IMR-90 (cell line): Measurements from ENCODE around the gene ERMAP. TPM values are rescaled to one million over a fixed set of nuclear protein-coding genes. Genes with fewer than 3 reads are reported as not detected.

ENCODE experiments used
- ATAC-seq: fragments of 200-7000 bp; cut with Tn5 transposase; 2 replicates; pipeline ENCODE4 v1.9.1; 2020; ENCODE audit warnings: low read depth, mild to moderate bottlenecking, moderate library complexity
- BruUV-seq: library from RNA; stranded (reverse); fragments of 400-500 nt; replicated peaks from 2 replicates; lab custom pipeline; 2021; lab: Mats Ljungman, UMichigan
- CTCF ChIA-PET: fragments of 300-600 bp; formaldehyde crosslinking; extraction: SDS; loops from one replicate; lab custom pipeline; 2021; ENCODE audit warnings: antibody characterized with exemption; lab: Yijun Ruan, JAX
- POLR2A ChIA-PET: fragments of 300-600 bp; sonication (Branson Sonifier 250); formaldehyde crosslinking; loops from one replicate; lab custom pipeline; 2022; ENCODE audit warnings: antibody characterized with exemption; ENCODE audit not compliant: unreplicated experiment; lab: Charles Lee
- DNase-seq: peaks from one replicate; pipeline ENCODE4 v3.0.0; 2013
- H2AFZ ChIP-seq: replicated peaks from 2 replicates; pipeline ENCODE3; 2013; ENCODE audit warnings: low read length, mild to moderate bottlenecking; ENCODE audit not compliant: poor library complexity
- H2AK5ac ChIP-seq: 2 replicates; pipeline ENCODE4 v1.6.1; 2013; ENCODE audit warnings: low read depth, low read length, inconsistent platforms
- H2AK9ac ChIP-seq: replicated peaks from 2 replicates; pipeline ENCODE3; 2013; ENCODE audit warnings: mild to moderate bottlenecking, low read depth, low read length, moderate library complexity; ENCODE audit not compliant: poor library complexity
- H2BK120ac ChIP-seq: 2 replicates; pipeline ENCODE4 v1.6.1; 2013; ENCODE audit warnings: low read depth, low read length, inconsistent platforms
- H2BK15ac ChIP-seq: 3 replicates; pipeline ENCODE4 v1.6.1; 2013; ENCODE audit warnings: low read depth, low read length, inconsistent platforms
- H2BK20ac ChIP-seq: 2 replicates; pipeline ENCODE4 v1.6.1; 2013; ENCODE audit warnings: low read depth, mild to moderate bottlenecking, inconsistent platforms, low read length, moderate library complexity
- H2BK5ac ChIP-seq: 2 replicates; pipeline ENCODE4 v1.6.1; 2013; ENCODE audit warnings: mild to moderate bottlenecking, low read depth, low read length, inconsistent platforms; ENCODE audit not compliant: poor library complexity, severe bottlenecking
- H3K14ac ChIP-seq: replicated peaks from 2 replicates; pipeline ENCODE4 v1.6.1; 2013; ENCODE audit warnings: low read depth, low read length, inconsistent platforms
- H3K18ac ChIP-seq: 2 replicates; pipeline ENCODE4 v1.6.1; 2013; ENCODE audit warnings: low read depth, low read length, control low read depth
- H3K23ac ChIP-seq: 2 replicates; pipeline ENCODE4 v1.6.1; 2013; ENCODE audit warnings: low read depth, low read length, inconsistent platforms
- H3K27ac ChIP-seq: 2 replicates; pipeline ENCODE4 v1.5.1; 2013; ENCODE audit warnings: mild to moderate bottlenecking, control low read depth, low read length; ENCODE audit not compliant: insufficient read depth
- H3K27me3 ChIP-seq: 2 replicates; pipeline ENCODE4 v1.6.1; 2013; ENCODE audit warnings: low read length; ENCODE audit not compliant: control insufficient read depth, insufficient read depth
- H3K36me3 ChIP-seq: 2 replicates; pipeline ENCODE4 v1.6.1; 2013; ENCODE audit warnings: low read length, mixed read lengths; ENCODE audit not compliant: control insufficient read depth, insufficient read depth
- H3K4ac ChIP-seq: 2 replicates; pipeline ENCODE4 v1.6.1; 2013; ENCODE audit warnings: low read depth, low read length, inconsistent platforms
- H3K4me1 ChIP-seq: 2 replicates; pipeline ENCODE4 v1.6.1; 2013; ENCODE audit warnings: low read length, mixed read lengths; ENCODE audit not compliant: control insufficient read depth, insufficient read depth
- H3K4me2 ChIP-seq: 2 replicates; pipeline ENCODE4 v1.6.1; 2013; ENCODE audit warnings: low read depth, mild to moderate bottlenecking, control low read depth, low read length, moderate library complexity
- H3K4me3 ChIP-seq: 2 replicates; pipeline ENCODE4 v1.5.1; 2013; ENCODE audit warnings: low read depth, mild to moderate bottlenecking, control low read depth, low read length, moderate library complexity; ENCODE audit not compliant: insufficient read depth
- H3K56ac ChIP-seq: 2 replicates; pipeline ENCODE4 v1.6.1; 2013; ENCODE audit warnings: low read length, inconsistent platforms; ENCODE audit not compliant: insufficient read depth; ENCODE audit errors: extremely low read depth
- H3K79me1 ChIP-seq, 2 experiments: 2 replicates each; pipeline ENCODE4 v1.6.1; 2013; ENCODE audit warnings: low read length in 2 of 2, inconsistent platforms in 1 of 2, low read depth in 1 of 2
- H3K9ac ChIP-seq: 2 replicates; pipeline ENCODE4 v1.6.1; 2013; ENCODE audit warnings: low read depth, low read length, control low read depth
- H3K9me1 ChIP-seq: 2 replicates; pipeline ENCODE4 v1.6.1; 2013; ENCODE audit warnings: low read length, inconsistent platforms; ENCODE audit not compliant: insufficient read depth
- H3K9me3 ChIP-seq: 2 replicates; pipeline ENCODE4 v1.6.1; 2013; ENCODE audit warnings: low read length; ENCODE audit not compliant: control insufficient read depth, insufficient read depth
- H4K20me1 ChIP-seq: 2 replicates; pipeline ENCODE4 v1.6.1; 2013; ENCODE audit warnings: low read length, inconsistent platforms; ENCODE audit not compliant: insufficient read depth
- H4K5ac ChIP-seq: 2 replicates; pipeline ENCODE4 v1.6.1; 2013; ENCODE audit warnings: mild to moderate bottlenecking, low read depth, low read length, control low read depth
- H4K8ac ChIP-seq, 2 experiments: 2 replicates each; pipeline ENCODE4 v1.6.1; 2013; ENCODE audit warnings: low read depth in 2 of 2, low read length in 2 of 2, control low read depth in 1 of 2, inconsistent platforms in 1 of 2
- H4K91ac ChIP-seq: 2 replicates; pipeline ENCODE4 v1.6.1; 2013; ENCODE audit warnings: low read depth, low read length, inconsistent platforms; ENCODE audit not compliant: insufficient read depth
- BHLHE40 ChIP-seq: fragments of 150-350 bp; IDR thresholded peaks from 2 replicates; pipeline ENCODE4 v1.6.1; 2016; ENCODE audit warnings: mild to moderate bottlenecking, low read depth, low read length
- CEBPB ChIP-seq: IDR thresholded peaks from 2 replicates; pipeline ENCODE4 v1.6.1; 2012; ENCODE audit warnings: low read depth, low read length, improper control_type of control experiment
- ELK1 ChIP-seq: fragments of 150-350 bp; IDR thresholded peaks from 2 replicates; pipeline ENCODE4 v1.6.1; 2016; ENCODE audit warnings: low read depth, mild to moderate bottlenecking, low read length, moderate library complexity, borderline replicate concordance
- FOS ChIP-seq: fragments of 150-350 bp; IDR thresholded peaks from 2 replicates; pipeline ENCODE4 v1.6.1; 2016; ENCODE audit warnings: low read depth, low read length
- MAFK ChIP-seq: IDR thresholded peaks from 2 replicates; pipeline ENCODE4 v1.6.1; 2012; ENCODE audit warnings: low read depth, low read length, improper control_type of control experiment
- MAZ ChIP-seq: IDR thresholded peaks from 2 replicates; pipeline ENCODE4 v1.6.1; 2012; ENCODE audit warnings: low read depth, mild to moderate bottlenecking, low read length, improper control_type of control experiment, moderate library complexity, borderline replicate concordance
- MXI1 ChIP-seq: IDR thresholded peaks from 2 replicates; pipeline ENCODE4 v1.6.1; 2012; ENCODE audit warnings: low read depth, mild to moderate bottlenecking, low read length, moderate library complexity, borderline replicate concordance
- NFE2L2 ChIP-seq: fragments of 150-350 bp; IDR thresholded peaks from 2 replicates; pipeline ENCODE4 v1.6.1; 2016; ENCODE audit warnings: low read depth, mild to moderate bottlenecking, low read length
- RAD21 ChIP-seq: IDR thresholded peaks from 2 replicates; pipeline ENCODE4 v1.6.1; 2012; ENCODE audit warnings: low read length, improper control_type of control experiment
- USF2 ChIP-seq: fragments of 150-350 bp; IDR thresholded peaks from 2 replicates; pipeline ENCODE4 v1.6.1; 2017; ENCODE audit warnings: mild to moderate bottlenecking, antibody characterized with exemption, low read length, low read depth
- WGBS, 2 experiments: methylation state at CpG; one replicate each; pipeline versions ENCODE4 v1.1.5 to v1.1.7; 2013; ENCODE audit warnings: missing lambda C conversion rate in 2 of 2; ENCODE audit not compliant: insufficient read length in 1 of 2; ENCODE audit errors: extremely low coverage in 2 of 2; 5-methylcytosine and 5-hydroxymethylcytosine counted together
- dilution Hi-C: fragments of 300-500 bp; cut with HindIII; formaldehyde crosslinking; loops from one replicate; pipeline ENCODE4 v1.14.3; 2018; ENCODE audit warnings: low sequenced_read_pairs; ENCODE audit not compliant: unreplicated experiment
- in situ Hi-C: fragments of 300-500 bp; cut with MboI; formaldehyde crosslinking; loops from 3 replicates; pipeline ENCODE4 v1.14.3; 2019; ENCODE audit warnings: low sequenced_read_pairs, inconsistent platforms, mixed read lengths
- intact Hi-C: fragments of 100-400 bp; cut with micrococcal nuclease; formaldehyde crosslinking; loops from 2 replicates; pipeline ENCODE4 v1.10.0; 2022
- polyA plus RNA-seq, 3 experiments: library from polyadenylated mRNA; depleted of rRNA; stranded (reverse); fragments of >200 nt; gene quantifications; 2 replicates each; pipeline ENCODE4 v1.2.3, GENCODE V29; 2012; ENCODE audit warnings: low replicate concordance in 1 of 3
- total RNA-seq: library from RNA; depleted of rRNA; stranded (reverse); fragments of >200 nt; gene quantifications from 2 replicates; pipeline ENCODE4 v1.2.3, GENCODE V29; 2012
- TF ChIP-seq, protein P1 (sequence below): conservative IDR thresholded peaks from 2 replicates; pipeline ENCODE4 v1.5.1; 2012; ENCODE audit warnings: mild to moderate bottlenecking, low read depth, low read length, improper control_type of control experiment

ERMAP gene
- total and polyA plus RNA-seq, 2 of the 4 experiments (the other 2 are of a cell fraction), result 5.0 to 7.2 TPM

- no peaks in the 10 kb centered on the region for H4K20me1 ChIP-seq
- no peak overlapping the region for H3K18ac ChIP-seq
- H2BK120ac ChIP-seq, result no peak overlapping the region
- no peak overlapping the region for H2BK15ac ChIP-seq
- H2AFZ ChIP-seq, result no peak overlapping the region
- no peak overlapping the region for H4K91ac ChIP-seq
- in situ Hi-C loops (no loop called here), intact Hi-C loops (loop anchor here (10.0 kb wide), 1 partner anchor 157 kb away; the partner anchor contains the start of gene YBX1), dilution Hi-C loops (no loop called here)
- no peak overlapping the region for H4K5ac ChIP-seq
- 100% methylated on average over 1 of the region's 2 CpGs; no CpG with 5 or more reads in 1 of the 2 experiments for WGBS, 2 experiments
- no peak overlapping the region for H2AK5ac ChIP-seq
- no peaks in the 10 kb centered on the region for H3K9me3 ChIP-seq
- TF ChIP-seq RAD21 (no peak), MAFK (no peak), NFE2L2 (no peak), BHLHE40 (no peak), CEBPB (no peak), USF2 (no peak), FOS (no peak), MAZ (no peak), ELK1 (no peak), MXI1 (no peak)
- TF ChIP-seq, protein P1, sequence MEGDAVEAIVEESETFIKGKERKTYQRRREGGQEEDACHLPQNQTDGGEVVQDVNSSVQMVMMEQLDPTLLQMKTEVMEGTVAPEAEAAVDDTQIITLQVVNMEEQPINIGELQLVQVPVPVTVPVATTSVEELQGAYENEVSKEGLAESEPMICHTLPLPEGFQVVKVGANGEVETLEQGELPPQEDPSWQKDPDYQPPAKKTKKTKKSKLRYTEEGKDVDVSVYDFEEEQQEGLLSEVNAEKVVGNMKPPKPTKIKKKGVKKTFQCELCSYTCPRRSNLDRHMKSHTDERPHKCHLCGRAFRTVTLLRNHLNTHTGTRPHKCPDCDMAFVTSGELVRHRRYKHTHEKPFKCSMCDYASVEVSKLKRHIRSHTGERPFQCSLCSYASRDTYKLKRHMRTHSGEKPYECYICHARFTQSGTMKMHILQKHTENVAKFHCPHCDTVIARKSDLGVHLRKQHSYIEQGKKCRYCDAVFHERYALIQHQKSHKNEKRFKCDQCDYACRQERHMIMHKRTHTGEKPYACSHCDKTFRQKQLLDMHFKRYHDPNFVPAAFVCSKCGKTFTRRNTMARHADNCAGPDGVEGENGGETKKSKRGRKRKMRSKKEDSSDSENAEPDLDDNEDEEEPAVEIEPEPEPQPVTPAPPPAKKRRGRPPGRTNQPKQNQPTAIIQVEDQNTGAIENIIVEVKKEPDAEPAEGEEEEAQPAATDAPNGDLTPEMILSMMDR, result no peak
- H3K4ac ChIP-seq, result no peak overlapping the region
- no peak overlapping the region for H3K27ac ChIP-seq
- no peak overlapping the region for H3K4me2 ChIP-seq
- no TSS peak for BruUV-seq
- no peak overlapping the region for H3K14ac ChIP-seq
- ChIA-PET CTCF (interaction anchor here (0.5 kb wide), 1 partner anchor 627 kb away, joined by 3 read pairs; no protein-coding TSS in a partner anchor), POLR2A (no interaction called here)
- no peak for DNase-seq
- peaks cover 2% of the 10 kb centered on the region; the same call in 1 of the 2 replicates for H3K4me1 ChIP-seq
- no peak overlapping the region for H3K56ac ChIP-seq
- H3K4me3 ChIP-seq, result no peak overlapping the region
- no peak overlapping the region for H3K23ac ChIP-seq
- H3K9ac ChIP-seq, result no peak overlapping the region
- H3K79me1 ChIP-seq, result peaks cover under 1 to 8% of the 10 kb centered on the region in 2 experiments; a peak in 3 of 4 replicates
- no peaks in the 10 kb centered on the region for H3K27me3 ChIP-seq
- no peak overlapping the region for H4K8ac ChIP-seq
- H3K9me1 ChIP-seq, result no peaks in the 10 kb centered on the region
- no peak overlapping the region for H2AK9ac ChIP-seq
- peaks cover 10% of the 10 kb centered on the region for H3K36me3 ChIP-seq
- no peak overlapping the region for H2BK5ac ChIP-seq
- ATAC-seq, result no peak
- H2BK20ac ChIP-seq, result no peak overlapping the region
Measured at GRCh38 chr1:42841440-42842147, 24.7 kb downstream of the ERMAP start.
